GM23248 (cell line): ENCODE results near the gene RIPK3.

Experiments
- EZH2 ChIP-seq: fragments of 200-600 bp; sonication (generic); IDR thresholded peaks from 2 replicates; pipeline ENCODE4 v1.6.1; 2018; ENCODE audit warnings: antibody characterized with exemption, mild to moderate bottlenecking; ENCODE audit not compliant: insufficient read depth, poor library complexity, severe bottlenecking
- EZH2phosphoT487 ChIP-seq: fragments of 200-600 bp; sonication (generic); IDR thresholded peaks from 2 replicates; pipeline ENCODE4 v1.6.1; 2018; ENCODE audit warnings: antibody characterized with exemption, moderate library complexity, mild to moderate bottlenecking, low read depth; ENCODE audit not compliant: insufficient read depth

DNA sequence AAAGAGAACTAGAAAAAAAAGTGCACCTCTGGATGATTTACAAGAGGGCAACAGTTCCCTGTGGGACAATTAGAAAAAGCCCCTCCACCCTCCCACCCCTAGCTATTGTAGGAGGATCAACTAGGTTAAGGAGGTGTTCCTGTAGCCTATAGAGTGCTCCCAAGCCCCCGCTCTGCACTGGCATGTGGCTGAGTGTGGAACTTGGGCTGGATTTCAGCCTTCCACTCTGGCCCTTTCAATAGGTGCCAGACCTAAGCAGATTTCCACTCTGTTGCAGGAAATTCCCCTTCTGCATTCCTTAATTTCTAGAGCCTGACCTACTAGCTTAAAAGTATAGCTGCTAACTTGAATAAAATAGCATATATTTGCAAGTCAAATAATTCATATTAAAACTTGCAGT is 31.0 kb upstream of the RIPK3 start:
- TF ChIP-seq EZH2: no peak
- TF ChIP-seq EZH2phosphoT487: no peak
